22Rv1 (cell line): ENCODE measurements around the gene HIPK2.

Experiments
- H3K27ac ChIP-seq: fragments of 450-650 bp; 2 replicates; pipeline ENCODE4 v1.5.1; 2017
- ZFX ChIP-seq: fragments of 450-650 bp; IDR thresholded peaks from 2 replicates; pipeline ENCODE4 v1.6.1; 2017; ENCODE audit warnings: antibody characterized with exemption, borderline replicate concordance
- TF ChIP-seq, protein P1 (sequence below): fragments of 450-650 bp; IDR thresholded peaks from 2 replicates; pipeline ENCODE4 v1.5.1; 2017; ENCODE audit warnings: mild to moderate bottlenecking

The HIPK2 gene

DNA sequence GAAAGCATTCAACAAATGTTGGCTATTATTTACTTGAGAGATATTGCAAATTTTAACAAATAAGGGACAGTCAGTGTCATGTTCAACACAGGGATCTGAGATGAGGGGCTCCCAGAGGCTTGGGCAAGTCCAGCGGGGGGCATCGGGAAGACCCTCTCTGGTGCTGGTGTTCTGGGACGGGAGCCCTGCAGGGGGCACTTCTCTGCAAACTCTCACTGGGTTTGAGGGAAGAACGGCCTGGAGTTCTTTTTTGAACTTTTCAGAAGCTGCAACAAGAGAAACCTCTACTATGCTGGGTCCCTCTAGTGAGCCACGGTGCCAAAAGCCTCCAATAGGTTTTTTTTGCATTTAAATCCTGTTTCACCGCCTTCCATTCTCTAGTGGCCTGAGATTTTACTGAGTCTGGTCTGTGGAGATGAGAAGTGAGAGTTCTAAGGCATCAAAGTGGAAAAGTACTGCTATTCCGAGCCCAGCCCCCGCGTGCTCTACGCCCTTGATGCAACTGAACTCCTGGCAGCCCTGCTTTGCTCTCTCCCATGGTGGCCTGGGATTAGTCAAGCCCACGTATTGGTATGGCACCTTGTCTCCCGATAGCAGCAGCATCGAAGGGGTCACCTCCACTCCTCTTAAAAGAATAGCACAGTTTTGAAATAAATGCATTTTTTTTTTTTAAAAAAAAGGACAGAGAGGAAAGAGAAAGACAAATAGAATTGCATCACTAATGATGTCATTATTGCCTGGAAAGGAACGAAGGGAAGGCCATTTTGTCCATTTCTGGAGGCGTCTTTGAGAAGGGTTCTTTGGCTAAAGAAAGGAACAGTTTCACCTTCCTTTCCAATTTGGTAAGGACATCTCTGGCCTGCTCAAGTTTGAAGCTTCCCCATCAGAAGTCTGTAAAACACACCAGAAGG, 210.8 kb downstream of the HIPK2 start:
- TF ChIP-seq, protein P1, sequence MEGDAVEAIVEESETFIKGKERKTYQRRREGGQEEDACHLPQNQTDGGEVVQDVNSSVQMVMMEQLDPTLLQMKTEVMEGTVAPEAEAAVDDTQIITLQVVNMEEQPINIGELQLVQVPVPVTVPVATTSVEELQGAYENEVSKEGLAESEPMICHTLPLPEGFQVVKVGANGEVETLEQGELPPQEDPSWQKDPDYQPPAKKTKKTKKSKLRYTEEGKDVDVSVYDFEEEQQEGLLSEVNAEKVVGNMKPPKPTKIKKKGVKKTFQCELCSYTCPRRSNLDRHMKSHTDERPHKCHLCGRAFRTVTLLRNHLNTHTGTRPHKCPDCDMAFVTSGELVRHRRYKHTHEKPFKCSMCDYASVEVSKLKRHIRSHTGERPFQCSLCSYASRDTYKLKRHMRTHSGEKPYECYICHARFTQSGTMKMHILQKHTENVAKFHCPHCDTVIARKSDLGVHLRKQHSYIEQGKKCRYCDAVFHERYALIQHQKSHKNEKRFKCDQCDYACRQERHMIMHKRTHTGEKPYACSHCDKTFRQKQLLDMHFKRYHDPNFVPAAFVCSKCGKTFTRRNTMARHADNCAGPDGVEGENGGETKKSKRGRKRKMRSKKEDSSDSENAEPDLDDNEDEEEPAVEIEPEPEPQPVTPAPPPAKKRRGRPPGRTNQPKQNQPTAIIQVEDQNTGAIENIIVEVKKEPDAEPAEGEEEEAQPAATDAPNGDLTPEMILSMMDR = no peak
- no peak for TF ChIP-seq ZFX
- no peak overlapping the region for H3K27ac ChIP-seq

DNA sequence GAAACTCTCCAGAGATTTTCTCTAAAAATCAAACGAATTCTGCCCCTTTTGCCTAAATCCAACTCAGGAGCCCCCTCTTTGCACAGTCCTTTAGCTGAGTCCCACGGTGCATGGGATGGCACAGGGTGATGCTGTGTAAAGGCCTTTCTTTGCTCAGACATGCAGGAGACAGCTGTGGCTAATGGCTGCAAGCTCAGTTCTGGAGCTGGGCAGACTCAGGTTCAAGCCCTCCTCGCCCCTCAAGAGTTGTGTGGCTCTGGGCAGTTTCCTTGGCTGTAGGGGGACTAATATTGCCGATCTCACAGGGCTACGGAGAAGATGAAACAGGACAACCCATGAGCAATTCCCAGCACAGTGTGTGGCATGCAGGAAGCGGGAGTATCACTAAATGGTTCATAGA, 211.7 kb downstream of the HIPK2 start:
- H3K27ac ChIP-seq = no peak overlapping the region
- TF ChIP-seq, protein P1 = no peak
- TF ChIP-seq ZFX = no peak

DNA sequence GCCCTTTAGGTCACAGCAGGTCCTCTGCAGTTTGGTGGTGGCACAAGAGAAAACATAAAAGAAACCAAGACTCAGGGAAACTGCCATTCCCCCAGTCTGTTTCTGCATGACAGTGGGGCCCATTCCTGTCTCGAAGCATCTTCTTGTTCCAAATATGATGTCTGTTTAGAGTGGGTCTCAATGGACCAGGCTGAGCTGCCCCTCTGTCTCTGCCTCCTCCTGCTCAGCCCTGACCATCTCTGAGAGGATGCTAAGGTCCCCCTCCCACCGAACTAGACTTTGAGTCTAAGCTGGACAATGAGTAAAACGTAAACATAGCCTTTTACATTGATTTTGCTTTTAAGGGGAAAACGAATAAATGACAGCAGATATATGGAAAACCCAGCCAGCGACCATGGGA, 213.9 kb downstream of the HIPK2 start:
- TF ChIP-seq, protein P1 = no peak
- TF ChIP-seq ZFX = no peak
- H3K27ac ChIP-seq = no peak overlapping the region

DNA sequence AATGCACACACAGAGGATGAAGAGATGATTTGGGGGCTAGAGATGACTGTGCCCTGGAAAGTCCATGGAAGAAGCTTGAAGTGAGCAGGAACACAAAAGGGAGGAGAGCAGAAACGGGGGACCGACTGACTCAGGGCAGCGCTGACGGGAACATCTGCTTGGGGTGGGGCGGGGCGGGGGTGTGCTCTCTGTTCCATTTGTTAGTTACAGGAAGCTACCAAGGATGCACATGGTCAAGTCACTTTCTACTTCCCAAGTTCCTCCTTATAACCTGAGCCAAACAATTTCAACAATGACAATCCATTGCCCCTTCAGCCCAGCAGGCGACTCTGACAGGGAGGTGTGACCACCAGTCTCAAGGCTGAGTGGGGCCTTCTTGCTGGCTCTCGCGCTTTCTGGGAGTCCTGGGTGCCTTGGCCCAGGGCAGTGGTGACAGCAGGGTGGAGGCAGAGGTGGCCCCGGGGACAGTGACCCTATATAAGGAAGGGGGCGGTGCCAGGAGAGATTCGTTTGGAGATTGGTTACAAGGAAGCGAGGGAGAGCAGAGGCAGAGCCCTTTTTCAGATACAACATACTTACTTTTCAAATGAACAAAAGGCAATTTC, 214.7 kb downstream of the HIPK2 start:
- H3K27ac ChIP-seq = no peak overlapping the region
- TF ChIP-seq ZFX = no peak
- TF ChIP-seq, protein P1 = no peak

DNA sequence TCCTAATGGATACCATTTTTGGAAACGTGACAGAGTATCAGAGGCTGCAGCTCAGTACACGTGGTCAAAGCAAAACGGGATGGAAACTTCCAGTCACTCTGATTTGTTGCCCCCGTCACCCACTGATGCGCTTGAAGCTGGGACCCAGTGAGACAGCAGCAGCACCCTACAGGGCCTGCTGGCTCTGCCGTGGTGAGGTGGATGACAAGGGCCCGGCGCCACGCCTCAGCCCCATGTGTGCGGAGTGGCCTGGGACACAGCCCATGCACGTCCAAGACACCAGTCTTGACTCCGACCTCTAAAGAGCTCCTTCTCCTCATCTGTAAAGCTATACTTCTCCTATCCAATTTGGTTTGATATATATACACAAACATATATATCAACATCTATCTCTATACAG, 215.3 kb downstream of the HIPK2 start:
- no peak for TF ChIP-seq ZFX
- TF ChIP-seq, protein P1 = no peak
- H3K27ac ChIP-seq = no peak overlapping the region

DNA sequence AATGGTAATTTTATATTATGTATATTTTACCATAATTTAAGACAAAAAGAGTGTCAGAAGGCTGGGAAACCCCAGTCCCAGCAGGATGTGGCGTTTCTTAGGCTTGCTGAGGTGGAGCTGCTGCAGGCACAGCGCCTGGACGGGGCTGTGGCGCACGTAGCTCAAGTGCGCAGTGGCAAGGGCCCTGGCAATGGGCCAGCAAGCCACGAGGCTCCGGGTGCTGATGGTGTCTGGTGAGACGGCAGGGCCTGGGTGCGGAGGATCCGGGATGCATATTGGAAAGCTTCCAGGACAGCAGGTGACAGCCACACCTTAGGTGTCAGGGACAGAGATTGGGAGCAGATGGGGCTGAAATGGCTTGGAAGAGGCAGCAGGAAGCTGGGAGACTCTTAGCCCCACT, 217.1 kb downstream of the HIPK2 start:
- no peak overlapping the region for H3K27ac ChIP-seq
- no peak for TF ChIP-seq ZFX
- TF ChIP-seq, protein P1 = no peak

DNA sequence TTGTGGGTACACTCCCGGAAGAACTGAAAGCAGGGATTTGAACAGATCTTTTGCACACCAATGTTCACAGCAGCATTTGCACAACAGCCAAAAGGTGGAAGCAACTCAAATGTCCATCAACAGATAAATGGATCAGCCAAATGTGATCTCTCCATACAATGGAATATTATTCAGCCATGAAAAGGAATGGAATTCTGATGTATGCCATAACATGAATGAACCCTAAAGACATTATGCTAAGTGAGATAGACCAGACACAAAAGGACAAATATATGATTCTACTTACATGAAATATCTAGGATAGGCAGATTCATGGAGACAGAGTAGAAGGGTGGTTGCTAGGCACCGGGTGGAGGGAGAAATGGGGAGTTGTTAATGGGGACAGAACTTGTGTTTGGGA, 217.6 kb downstream of the HIPK2 start:
- TF ChIP-seq, protein P1 = no peak
- no peak for TF ChIP-seq ZFX
- no peak overlapping the region for H3K27ac ChIP-seq
